GM18867 (cell line): ENCODE measurements around the gene KANSL3.
A peak's percentile ranks its signal among the peaks of the same experiment; 100 is the strongest.
"Not testable (repeated sequence)": the region's sequence is repeated elsewhere in the genome, so short reads cannot be mapped to it uniquely, and the experiment has no call there.

ENCODE experiments used
- ATAC-seq: cut with Tn5 transposase; IDR thresholded peaks from one replicate; pipeline ENCODE4 v1.9.1; 2021; ENCODE audit warnings: mild to moderate bottlenecking, moderate library complexity; ENCODE audit not compliant: unreplicated experiment

Gene KANSL3

DNA sequence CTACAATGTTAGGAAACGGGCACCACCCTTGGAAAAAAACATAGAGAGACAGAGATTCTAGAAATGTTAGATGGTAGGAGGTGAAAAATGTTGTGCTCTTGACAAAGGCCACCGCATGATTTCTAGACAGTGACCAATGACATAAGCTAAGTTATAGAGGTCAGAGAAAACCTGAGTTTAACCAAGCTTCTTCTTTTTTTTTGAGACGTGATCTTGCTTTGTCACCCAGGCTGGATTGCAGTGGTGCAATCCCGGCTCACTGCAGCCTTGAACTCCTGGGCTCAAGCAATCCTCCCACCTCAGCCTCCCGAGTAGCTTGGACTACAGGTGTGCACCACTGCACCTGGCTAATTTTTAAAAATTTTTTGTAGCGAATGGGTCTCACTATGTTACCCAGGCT lies 17.4 kb upstream of the KANSL3 start:
- no peak for ATAC-seq

GRCh38 chr2:96654791-96655190 lies 16.7 kb upstream of the KANSL3 start:
- not testable (repeated sequence) for ATAC-seq

DNA sequence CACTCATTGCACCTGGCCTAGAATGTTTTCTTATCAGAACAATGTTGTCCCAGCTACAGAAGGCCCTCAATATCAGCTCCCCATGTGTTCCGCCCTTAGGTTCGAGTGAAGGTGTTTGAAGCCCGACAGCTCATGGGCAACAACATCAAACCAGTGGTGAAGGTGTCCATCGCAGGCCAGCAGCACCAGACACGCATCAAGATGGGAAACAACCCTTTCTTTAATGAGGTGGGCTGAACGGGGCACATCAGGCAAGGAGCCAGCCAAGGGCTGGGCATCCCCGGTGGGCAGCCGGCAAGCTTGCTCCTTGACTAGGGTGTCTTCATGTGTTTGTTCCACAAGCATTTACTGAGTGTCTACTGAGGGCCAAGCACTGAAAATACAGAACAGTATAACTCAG lies 13.7 kb upstream of the KANSL3 start:
- no peak for ATAC-seq

- no peak for ATAC-seq
Measured at GRCh38 chr2:96649342-96649741, 11.2 kb upstream of the KANSL3 start.

DNA sequence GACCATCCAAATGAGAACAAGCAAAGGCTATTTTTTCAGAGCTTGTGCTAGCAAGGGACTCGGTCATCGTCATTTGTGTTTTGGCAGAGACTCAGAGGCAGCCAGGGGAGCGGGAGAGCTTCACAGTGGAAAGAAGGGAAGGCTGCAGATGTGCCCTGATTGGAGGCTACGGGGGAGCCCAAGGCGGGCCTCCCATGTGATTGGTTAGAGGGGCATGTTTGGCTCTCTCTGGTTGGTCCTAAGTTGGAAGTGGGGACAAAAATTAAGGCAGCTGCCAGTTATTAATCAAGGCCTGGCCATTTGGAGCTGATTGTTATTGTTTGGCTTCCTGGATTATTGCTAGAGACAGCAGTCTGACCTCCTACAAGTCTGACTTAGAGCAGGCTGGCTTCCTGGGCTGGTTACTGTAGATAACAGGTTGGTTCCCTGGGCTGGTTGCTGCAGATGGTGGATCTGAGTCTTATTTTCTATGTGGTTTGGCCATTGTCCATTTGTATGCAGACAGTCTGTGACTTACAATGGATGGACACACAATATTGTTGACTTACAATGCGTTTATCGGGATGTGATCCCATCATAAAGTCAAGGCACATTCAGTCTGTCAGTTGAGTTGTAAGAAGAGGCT lies 10.3 kb upstream of the KANSL3 start:
- ATAC-seq = no peak

- no peak for ATAC-seq
Measured at GRCh38 chr2:96647681-96648080, 9.6 kb upstream of the KANSL3 start.

GRCh38 chr2:96642564-96643360 lies 4.7 kb upstream of the KANSL3 start, which contains the start of gene FER1L5:
FER1L5 (plus strand) TSS chr2:96642764; CDS start chr2:96642837, 73 bp downstream.
- ATAC-seq = no peak

DNA sequence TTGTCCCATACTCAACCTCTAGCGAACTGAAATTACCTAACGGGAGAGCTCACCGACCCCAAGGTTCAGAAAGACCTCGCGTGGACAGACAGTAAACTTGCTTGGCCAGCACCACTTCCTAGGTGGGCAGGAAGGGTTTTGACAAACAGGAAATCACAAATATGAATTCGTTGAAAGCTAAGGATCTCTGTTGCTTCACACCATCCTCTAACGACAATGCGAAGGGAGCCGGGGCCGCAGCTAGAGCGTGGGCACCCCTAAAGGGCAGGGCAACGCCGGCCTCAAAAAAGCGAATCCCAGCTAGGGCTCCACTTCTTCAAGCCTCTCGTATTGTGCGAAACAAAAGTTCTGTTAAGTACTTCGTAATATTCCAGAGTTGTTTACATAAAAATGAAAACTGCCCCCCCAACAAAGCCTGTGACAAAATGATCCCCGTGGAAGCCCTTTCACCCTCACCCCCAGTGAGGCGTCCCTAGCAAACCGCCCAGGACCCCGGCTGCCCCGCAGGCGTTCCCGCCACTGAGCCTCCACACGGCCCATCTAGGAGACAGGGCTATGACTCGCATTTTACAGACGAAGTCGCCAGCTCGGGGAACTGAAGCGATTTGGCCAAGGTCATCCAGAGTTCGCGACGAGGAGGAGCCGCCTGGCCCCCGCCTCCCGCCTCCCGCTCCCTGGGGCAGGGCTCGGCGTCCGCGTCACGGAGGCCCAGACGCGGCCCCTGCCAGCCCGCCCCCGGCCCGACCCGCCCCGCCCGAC lies 548 bp downstream of the KANSL3 start:
- ATAC-seq = peak; percentile 74

GRCh38 chr2:96636551-96637171 lies 1.5 kb downstream of the KANSL3 start:
- no peak for ATAC-seq

DNA sequence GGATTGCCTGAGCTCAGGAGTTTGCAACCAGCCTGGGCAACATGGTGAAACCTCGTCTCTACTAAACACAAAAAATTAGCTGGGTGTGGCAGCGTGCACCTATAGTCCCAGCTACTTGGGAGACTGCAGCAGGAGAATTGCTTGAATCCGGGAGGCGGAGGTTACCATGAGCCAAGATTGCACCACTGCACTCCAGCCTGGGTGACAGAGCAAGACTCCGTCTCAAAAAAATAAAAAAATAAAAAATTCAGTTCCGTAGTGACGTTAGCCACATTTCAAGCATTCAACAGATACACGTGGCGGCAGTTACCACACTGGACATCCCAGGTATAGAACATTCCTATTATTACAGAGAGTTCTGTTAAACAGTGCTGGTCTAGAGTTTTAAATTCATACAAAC lies 4.5 kb downstream of the KANSL3 start:
- ATAC-seq = no peak

DNA sequence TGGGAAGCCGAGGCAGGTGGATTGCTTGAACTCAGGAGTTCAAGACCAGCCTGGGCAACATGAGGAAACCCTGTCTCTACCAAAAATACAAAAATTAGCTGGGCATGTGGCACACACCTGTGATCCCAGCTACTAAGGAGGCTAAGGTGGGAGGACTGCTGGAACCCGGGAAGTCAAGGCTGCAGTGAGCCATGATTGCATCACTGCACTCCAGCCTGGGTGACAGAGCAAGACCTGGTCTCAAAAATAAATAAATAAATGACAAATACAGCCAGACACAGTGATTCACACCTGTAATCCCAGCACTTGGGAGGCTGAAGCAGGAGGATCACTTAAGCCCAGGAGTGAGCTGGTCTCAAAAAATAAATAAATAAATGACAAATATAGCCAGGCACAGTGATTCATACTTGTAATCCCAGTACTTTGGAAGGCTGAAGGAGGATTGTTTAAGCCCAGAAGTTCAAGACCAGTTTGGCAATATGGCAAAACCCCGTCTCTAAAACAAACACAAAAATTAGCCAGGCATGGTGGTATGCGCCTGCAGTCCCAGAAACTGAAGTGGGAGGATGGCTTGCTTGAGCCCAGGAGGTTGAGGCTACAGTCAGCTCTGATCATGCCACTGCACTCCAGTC lies 6.2 kb downstream of the KANSL3 start:
- no peak for ATAC-seq

GRCh38 chr2:96626553-96626942 lies 11.6 kb downstream of the KANSL3 start:
- ATAC-seq = no peak

GRCh38 chr2:96625571-96626552 lies 12.2 kb downstream of the KANSL3 start:
- ATAC-seq = no peak

GRCh38 chr2:96623116-96623515 lies 15.0 kb downstream of the KANSL3 start:
- no peak for ATAC-seq

- no peak for ATAC-seq
Measured at GRCh38 chr2:96622544-96622943, 15.6 kb downstream of the KANSL3 start.

- ATAC-seq = no peak
Measured at GRCh38 chr2:96618596-96619283, 19.4 kb downstream of the KANSL3 start.

DNA sequence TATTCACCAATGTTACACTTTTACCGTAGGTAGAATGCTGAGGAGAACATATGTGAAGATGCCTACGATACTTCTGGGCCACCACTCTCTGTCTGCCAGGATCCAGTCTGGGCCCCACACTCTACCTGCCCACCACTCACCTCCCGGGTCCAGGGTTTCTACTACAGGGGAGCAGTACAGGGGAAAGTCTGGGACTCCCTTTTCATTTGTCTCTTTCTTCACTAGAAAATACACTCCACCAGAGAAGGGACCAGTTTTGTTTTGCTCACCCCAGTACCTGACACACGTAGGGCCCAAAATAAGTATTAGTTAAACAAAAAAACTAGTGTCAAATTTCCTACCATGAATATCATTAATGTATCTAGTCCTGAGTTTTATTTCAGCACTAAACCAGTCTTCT lies 21.1 kb downstream of the KANSL3 start:
- ATAC-seq = no peak

- ATAC-seq = no peak
Measured at GRCh38 chr2:96616535-96616934, 21.6 kb downstream of the KANSL3 start.

- ATAC-seq = no peak
Measured at GRCh38 chr2:96616128-96616527, 22.0 kb downstream of the KANSL3 start.
